Activated effector memory CD4-positive, alpha-beta T cell treated with Interleukin-2 at 50 U/mL for 16 hours (primary cell): ENCODE results near the gene PRDX6.
"Not testable (repeated sequence)": the region's sequence is repeated elsewhere in the genome, so short reads cannot be mapped to it uniquely, and the experiment has no call there.

Source experiments
- DNase-seq: peaks from one replicate; pipeline ENCODE4 v3.0.0-alpha.2; 2020

The PRDX6 gene

GRCh38 chr1:173502104-173502503 lies 25.0 kb downstream of the PRDX6 start:
- no peak for DNase-seq

GRCh38 chr1:173503391-173503790 lies 26.3 kb downstream of the PRDX6 start:
- DNase-seq = no peak

- no peak for DNase-seq
Measured at GRCh38 chr1:173504268-173504667, 27.1 kb downstream of the PRDX6 start.

- DNase-seq = no peak
Measured at GRCh38 chr1:173505391-173505790, 28.3 kb downstream of the PRDX6 start.

GRCh38 chr1:173506437-173506836 lies 29.3 kb downstream of the PRDX6 start:
- DNase-seq = no peak

- DNase-seq = no peak
Measured at GRCh38 chr1:173507205-173507846, 30.2 kb downstream of the PRDX6 start.

GRCh38 chr1:173507847-173508209 lies 30.7 kb downstream of the PRDX6 start:
- DNase-seq = no peak

- DNase-seq = no peak
Measured at GRCh38 chr1:173508541-173508940, 31.4 kb downstream of the PRDX6 start.

GRCh38 chr1:173509797-173510196 lies 32.7 kb downstream of the PRDX6 start:
- DNase-seq = no peak

- not testable (repeated sequence) for DNase-seq
Measured at GRCh38 chr1:173514503-173514902, 37.4 kb downstream of the PRDX6 start.

- DNase-seq = no peak
Measured at GRCh38 chr1:173520799-173521198, 43.7 kb downstream of the PRDX6 start.

- no peak for DNase-seq
Measured at GRCh38 chr1:173523329-173523728, 46.2 kb downstream of the PRDX6 start.

GRCh38 chr1:173525926-173526325 lies 48.8 kb downstream of the PRDX6 start:
- no peak for DNase-seq

GRCh38 chr1:173527151-173527826 lies 50.2 kb downstream of the PRDX6 start:
- DNase-seq = no peak

- no peak for DNase-seq
Measured at GRCh38 chr1:173529106-173529505, 52.0 kb downstream of the PRDX6 start.

- no peak for DNase-seq
Measured at GRCh38 chr1:173530795-173531693, 53.9 kb downstream of the PRDX6 start.

GRCh38 chr1:173532237-173532636 lies 55.1 kb downstream of the PRDX6 start:
- DNase-seq = no peak

GRCh38 chr1:173536223-173536622 lies 59.1 kb downstream of the PRDX6 start:
- DNase-seq = no peak
